HepG2 (cell line): ENCODE results near the gene DUS3L. TPM values are rescaled to one million over a fixed set of nuclear protein-coding genes. Genes with fewer than 3 reads are reported as not detected.
A peak's percentile ranks its signal among the peaks of the same experiment; 100 is the strongest.

Experiments used
- FOXA3 ChIP-seq: IDR thresholded peaks from 2 replicates; pipeline ENCODE4 v1.6.1; 2016; ENCODE audit warnings: missing genetic modification reagents, missing compliant biosample characterization
- HDAC2 ChIP-seq: sonication (generic); formaldehyde crosslinking; IDR thresholded peaks from 2 replicates; pipeline ENCODE4 v1.4.0; 2020; ENCODE audit warnings: missing genetic modification reagents
- HNF4A ChIP-seq: sonication (generic); formaldehyde crosslinking; IDR thresholded peaks from 2 replicates; pipeline ENCODE4 v1.4.0; 2020; ENCODE audit warnings: missing genetic modification reagents
- KLF13 ChIP-seq: sonication (generic); formaldehyde crosslinking; IDR thresholded peaks from 2 replicates; pipeline ENCODE4 v1.4.0; 2020; ENCODE audit warnings: mild to moderate bottlenecking, missing genetic modification reagents
- NR2F6 ChIP-seq, 2 experiments: IDR thresholded peaks; 2 replicates each; pipeline ENCODE4 v1.6.1; 2016; ENCODE audit warnings: antibody characterized with exemption in 1 of 2, mild to moderate bottlenecking in 1 of 2
- RBM39 ChIP-seq: fragments of 200-400 bp; formaldehyde crosslinking; IDR thresholded peaks from one replicate; pipeline ENCODE4 v1.6.1; 2018; ENCODE audit warnings: antibody characterized with exemption, mild to moderate bottlenecking, low read depth, low read length; ENCODE audit not compliant: poor library complexity, severe bottlenecking
- RNF2 ChIP-seq: fragments of 450-650 bp; conservative IDR thresholded peaks from 2 replicates; pipeline ENCODE4 v1.6.1; 2016; ENCODE audit warnings: low read depth
- SALL1 ChIP-seq: sonication (generic); formaldehyde crosslinking; IDR thresholded peaks from 2 replicates; pipeline ENCODE4 v1.8.0; 2022; ENCODE audit warnings: mild to moderate bottlenecking, missing genetic modification reagents
- SMYD3 ChIP-seq: sonication (generic); formaldehyde crosslinking; IDR thresholded peaks from 2 replicates; pipeline ENCODE4 v1.8.1; 2023; ENCODE audit warnings: mild to moderate bottlenecking, missing genetic modification reagents
- ZBTB34 ChIP-seq: sonication (generic); formaldehyde crosslinking; IDR thresholded peaks from 2 replicates; pipeline ENCODE4 v1.8.0; 2022; ENCODE audit warnings: mild to moderate bottlenecking, missing genetic modification reagents
- ZNF605 ChIP-seq: sonication (generic); formaldehyde crosslinking; IDR thresholded peaks from 2 replicates; pipeline ENCODE4 v1.8.0; 2022; ENCODE audit warnings: mild to moderate bottlenecking, missing genetic modification reagents
- ZNF646 ChIP-seq: sonication (generic); formaldehyde crosslinking; IDR thresholded peaks from 2 replicates; pipeline ENCODE4 v1.9.0; 2021; ENCODE audit warnings: mild to moderate bottlenecking, missing genetic modification reagents
- ZNF687 ChIP-seq: sonication (generic); formaldehyde crosslinking; IDR thresholded peaks from 2 replicates; pipeline ENCODE4 v1.5.1; 2020; ENCODE audit warnings: mild to moderate bottlenecking, missing genetic modification reagents, moderate library complexity
- ZSCAN9 ChIP-seq: IDR thresholded peaks from 2 replicates; pipeline ENCODE4 v1.6.1; 2016; ENCODE audit warnings: borderline replicate concordance
- polyA plus RNA-seq, 8 experiments: library from polyadenylated mRNA; depleted of rRNA in 3 of 8; stranded (reverse) in 7 of 8; unstranded in 1 of 8; fragments of >200 nt; fragmentation: Illumina TruSeq in 4 of 8; extraction: Trizol in 4 of 8; gene quantifications; 2 replicates each; pipeline versions ENCODE4 v1.2.1 to v1.2.3, GENCODE V29; 2011 to 2016; ENCODE audit warnings: low read depth in 4 of 8, missing spikeins in 1 of 8, mixed read lengths in 1 of 8; ENCODE audit not compliant: insufficient read depth in 1 of 8
- total RNA-seq, 5 experiments: library from RNA; depleted of rRNA; stranded (reverse); fragments of >200 nt; fragmentation: Illumina TruSeq; extraction: Trizol; gene quantifications; 2 replicates each; pipeline ENCODE4 v1.2.3, GENCODE V29; 2016; ENCODE audit warnings: low read depth in 1 of 5

DUS3L gene
- total and polyA plus RNA-seq, 2 of the 13 experiments (the other 11 are each of a cell fraction or from before 2014, with no cell fraction given), result 13.3 to 25.1 TPM

GRCh38 chr19:5799247-5800241 lies 8.6 kb upstream of the DUS3L start (continued):
- peak; percentile 96 for TF ChIP-seq ZNF646
- peak; percentile 44 for TF ChIP-seq SALL1 (CRISPR knock-in tag)
- TF ChIP-seq ZSCAN9 (CRISPR knock-in tag), result 0 out of 2 replicates have a peak, but pooled peaks have one; percentile 65
- TF ChIP-seq RBM39, result peak; percentile 35
- peak; percentile 46; the same call in 1 of the 2 replicates for TF ChIP-seq ZNF605 (CRISPR knock-in tag)
- TF ChIP-seq SMYD3, result no peak
- TF ChIP-seq KLF13 (CRISPR knock-in tag), result 0 out of 2 replicates have a peak, but pooled peaks have one; percentile 17
- TF ChIP-seq NR2F6 (IDR thresholded peaks at IDR 0.05), result peak; percentile 36; the same call in 1 of the 2 replicates
- peak; percentile 51 for TF ChIP-seq NR2F6 (CRISPR knock-in tag; IDR thresholded peaks at IDR 0.05)
- no peak for TF ChIP-seq ZBTB34 (CRISPR knock-in tag)
- no peak for TF ChIP-seq FOXA3
- TF ChIP-seq RNF2, result peak; percentile 51; the same call in 1 of the 2 replicates
- peak; percentile 91 for TF ChIP-seq ZNF687 (CRISPR knock-in tag)
- no peak for TF ChIP-seq HNF4A (CRISPR knock-in tag)
- 0 out of 2 replicates have a peak, but pooled peaks have one; percentile 29 for TF ChIP-seq HDAC2 (CRISPR knock-in tag)
